G401 (cell line): Measurements from ENCODE around the gene PIN1. TPM values are rescaled to one million over a fixed set of nuclear protein-coding genes. Genes with fewer than 3 reads are reported as not detected.
A peak's percentile ranks its signal among the peaks of the same experiment; 100 is the strongest.

Source experiments
- DNase-seq: peaks from one replicate; pipeline ENCODE4 v3.0.0-alpha.2; 2015; ENCODE audit warnings: low spot score
- in situ Hi-C: cut with HindIII; loops from 2 replicates; pipeline ENCODE4 v1.10.0; 2016; ENCODE audit warnings: low sequenced_read_pairs, mixed read lengths
- total RNA-seq: library from RNA; depleted of rRNA; stranded (reverse); fragments of >200 nt; shearing (Covaris generic); gene quantifications from 2 replicates; pipeline ENCODE4 v1.2.3, GENCODE V29; 2014; rRNA removed

The PIN1 gene
- total RNA-seq, 1 experiment from 2014 or later: 222 TPM

GRCh38 chr19:9877780-9878510, 42.8 kb downstream of the PIN1 start:
- DNase-seq: no peak
- in situ Hi-C loops: no loop called here

- DNase-seq: no peak
- in situ Hi-C loops: no loop called here
These were observed 43.5 kb downstream of the PIN1 start for GRCh38 chr19:9878511-9879196.

- in situ Hi-C loops: no loop called here
- DNase-seq: no peak
These were observed 46.6 kb downstream of the PIN1 start for GRCh38 chr19:9881720-9882119.

- in situ Hi-C loops: no loop called here
- DNase-seq: peak; percentile 88
These were observed 48.2 kb downstream of the PIN1 start for GRCh38 chr19:9883231-9883758.

- no peak for DNase-seq
- in situ Hi-C loops: no loop called here
These were observed 48.6 kb downstream of the PIN1 start for GRCh38 chr19:9883764-9884163.

GRCh38 chr19:9885077-9885552, 50.0 kb downstream of the PIN1 start:
- peak; percentile 80 for DNase-seq
- in situ Hi-C loops: no loop called here

- in situ Hi-C loops: no loop called here
These were observed 56.7 kb downstream of the PIN1 start for GRCh38 chr19:9891609-9892373.

More at GRCh38 chr19:9891609-9892373, 56.7 kb downstream of the PIN1 start:
- no peak for DNase-seq

Other genes starting within 250 kb of the PIN1 start
- gene ZNF561, start 214.1 kb upstream of the PIN1 start, total RNA-seq: 26.3 and 41.3 TPM in 2 replicates
- 9.7 and 34.7 TPM in 2 replicates for gene ZNF562, start 160.2 kb upstream of the PIN1 start, total RNA-seq
- gene ZNF846, start 66.6 kb upstream of the PIN1 start, total RNA-seq: 6.2 and 12.6 TPM in 2 replicates
- gene FBXL12, start 16.2 kb upstream of the PIN1 start, total RNA-seq: 23.4 and 32.4 TPM in 2 replicates
- 338 and 361 TPM in 2 replicates for gene UBL5, start 7.4 kb upstream of the PIN1 start, total RNA-seq
- 5.8 and 11.5 TPM in 2 replicates for gene OLFM2, start 101.2 kb downstream of the PIN1 start, total RNA-seq
- not detected in 2 replicates for gene COL5A3, start 175.2 kb downstream of the PIN1 start, total RNA-seq
- not detected in 2 replicates for gene RDH8, start 178.2 kb downstream of the PIN1 start, total RNA-seq